ENCODE measurements around the gene C1QB. TPM values are rescaled to one million over a fixed set of nuclear protein-coding genes. Genes with fewer than 3 reads are reported as not detected.

C1QB gene
- total and polyA plus RNA-seq, 9 of the 15 experiments (the other 6 are each of a cell fraction or from before 2014, with no cell fraction given), result 0.55 TPM; not detected in 8

DNA sequence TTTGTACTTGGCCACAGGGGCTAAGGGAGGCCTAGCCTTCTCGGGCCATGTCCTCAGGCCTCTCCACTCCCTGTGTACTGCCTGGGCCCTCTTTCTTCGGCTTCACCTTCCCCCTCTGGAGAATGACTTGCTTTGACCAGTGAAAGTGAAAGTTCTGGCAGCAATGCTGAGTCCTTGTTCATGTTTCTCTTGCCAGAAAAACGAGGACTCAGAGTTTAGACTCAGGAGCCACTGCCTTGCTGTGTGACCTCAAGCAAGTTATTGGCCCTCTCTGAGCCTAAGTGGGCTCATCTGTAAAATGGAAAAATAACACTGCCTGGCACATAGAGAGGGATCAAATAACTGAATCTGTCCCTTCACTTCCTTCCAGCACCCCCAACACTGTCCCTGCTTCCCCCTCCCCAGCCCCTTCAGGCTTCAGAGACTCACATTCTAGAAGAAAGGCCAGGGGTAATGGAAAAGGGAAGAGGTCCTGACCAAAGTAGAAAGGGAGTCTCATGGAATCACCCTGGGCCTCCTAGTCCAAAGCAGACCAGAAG, 15.1 kb upstream of the C1QB start:
- WGBS (ENCODE audit: insufficient coverage, low coverage, missing lambda C conversion rate), result 5% methylated on average over 3 of the region's 3 CpGs
- Histone ChIP-seq H3K27me3 (ENCODE audit: control insufficient read depth in 2 of 2, insufficient read depth in 2 of 2, low read length in 2 of 2) (peaks cover 4 to 36% of the 10 kb centered on the region in 2 experiments; a peak in 3 of 5 replicates), H2AFZ (ENCODE audit: low read depth, low read length) (no peak overlapping the region), H3K27ac (ENCODE audit: extremely low read depth, low read depth, low read length) (no peak overlapping the region), H3K9ac (ENCODE audit: insufficient read depth in 1 of 2, low read depth in 2 of 2, low read length in 2 of 2) (no peak overlapping the region), H3K79me2 (ENCODE audit: control insufficient read depth, insufficient read depth, low read length) (no peaks in the 10 kb centered on the region), H3K4me1 (replicated peaks in 1 of 2; ENCODE audit: control insufficient read depth in 2 of 2, insufficient read depth in 2 of 2, low read length in 2 of 2) (peaks cover 0 to 10% of the 10 kb centered on the region in 2 experiments; a peak in 3 of 5 replicates), H3K4me3 (no peak overlapping the region), H4K20me1 (replicated peaks; ENCODE audit: control insufficient read depth, insufficient read depth, low read length) (peaks cover 28% of the 10 kb centered on the region), H3K9me1 (ENCODE audit: control insufficient read depth, insufficient read depth, low read length) (no peaks in the 10 kb centered on the region), H3K9me3 (replicated peaks; ENCODE audit: control insufficient read depth, insufficient read depth, low read depth, low read length) (no peaks in the 10 kb centered on the region), H3K36me3 (ENCODE audit: control insufficient read depth, insufficient read depth, low read length) (no peaks in the 10 kb centered on the region), H3K4me2 (ENCODE audit: insufficient read depth, low read length) (no peak overlapping the region)
- no TSS peak for BruUV-seq (replicated peaks)
- ChIA-PET POLR2A (no interaction called here), CTCF (ENCODE audit: low intra/inter-chr PET ratio) (no interaction called here)
- FAIRE-seq (no peak), DNase-seq (ENCODE audit: extremely low read depth in 1 of 4, low spot score in 3 of 4) (no peak), ATAC-seq (no peak)
- intact Hi-C loops (cut with micrococcal nuclease) (no loop called here), in situ Hi-C loops (cut with MboI) (no loop called here)
- no peak for TF ChIP-seq TBL1XR1 (IDR thresholded peaks at IDR 0.05; ENCODE audit: low read length in 2 of 2)
- TF ChIP-seq, protein P1, sequence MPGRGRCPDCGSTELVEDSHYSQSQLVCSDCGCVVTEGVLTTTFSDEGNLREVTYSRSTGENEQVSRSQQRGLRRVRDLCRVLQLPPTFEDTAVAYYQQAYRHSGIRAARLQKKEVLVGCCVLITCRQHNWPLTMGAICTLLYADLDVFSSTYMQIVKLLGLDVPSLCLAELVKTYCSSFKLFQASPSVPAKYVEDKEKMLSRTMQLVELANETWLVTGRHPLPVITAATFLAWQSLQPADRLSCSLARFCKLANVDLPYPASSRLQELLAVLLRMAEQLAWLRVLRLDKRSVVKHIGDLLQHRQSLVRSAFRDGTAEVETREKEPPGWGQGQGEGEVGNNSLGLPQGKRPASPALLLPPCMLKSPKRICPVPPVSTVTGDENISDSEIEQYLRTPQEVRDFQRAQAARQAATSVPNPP (IDR thresholded peaks at IDR 0.05; ENCODE audit: borderline replicate concordance, insufficient read depth, insufficient read length), result no peak
- TF ChIP-seq SMARCB1 (IDR thresholded peaks at IDR 0.05; ENCODE audit: insufficient read length, low read depth), result no peak
- TF ChIP-seq, protein P2, sequence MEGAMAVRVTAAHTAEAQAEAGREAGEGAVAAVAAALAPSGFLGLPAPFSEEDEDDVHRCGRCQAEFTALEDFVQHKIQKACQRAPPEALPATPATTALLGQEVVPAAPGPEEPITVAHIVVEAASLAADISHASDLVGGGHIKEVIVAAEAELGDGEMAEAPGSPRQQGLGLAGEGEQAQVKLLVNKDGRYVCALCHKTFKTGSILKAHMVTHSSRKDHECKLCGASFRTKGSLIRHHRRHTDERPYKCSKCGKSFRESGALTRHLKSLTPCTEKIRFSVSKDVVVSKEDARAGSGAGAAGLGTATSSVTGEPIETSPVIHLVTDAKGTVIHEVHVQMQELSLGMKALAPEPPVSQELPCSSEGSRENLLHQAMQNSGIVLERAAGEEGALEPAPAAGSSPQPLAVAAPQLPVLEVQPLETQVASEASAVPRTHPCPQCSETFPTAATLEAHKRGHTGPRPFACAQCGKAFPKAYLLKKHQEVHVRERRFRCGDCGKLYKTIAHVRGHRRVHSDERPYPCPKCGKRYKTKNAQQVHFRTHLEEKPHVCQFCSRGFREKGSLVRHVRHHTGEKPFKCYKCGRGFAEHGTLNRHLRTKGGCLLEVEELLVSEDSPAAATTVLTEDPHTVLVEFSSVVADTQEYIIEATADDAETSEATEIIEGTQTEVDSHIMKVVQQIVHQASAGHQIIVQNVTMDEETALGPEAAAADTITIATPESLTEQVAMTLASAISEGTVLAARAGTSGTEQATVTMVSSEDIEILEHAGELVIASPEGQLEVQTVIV (CRISPR knock-in tag; IDR thresholded peaks at IDR 0.05; ENCODE audit: borderline replicate concordance), result no peak
- no peak for TF ChIP-seq ERF (CRISPR knock-in tag; IDR thresholded peaks at IDR 0.05)
- no peak for TF ChIP-seq POLR2G (IDR thresholded peaks at IDR 0.05; ENCODE audit: low read depth, low read length)
- TF ChIP-seq RBM25 (IDR thresholded peaks at IDR 0.05; ENCODE audit: low read depth, low read length, severe bottlenecking), result peak; percentile 64
- TF ChIP-seq, protein P3, sequence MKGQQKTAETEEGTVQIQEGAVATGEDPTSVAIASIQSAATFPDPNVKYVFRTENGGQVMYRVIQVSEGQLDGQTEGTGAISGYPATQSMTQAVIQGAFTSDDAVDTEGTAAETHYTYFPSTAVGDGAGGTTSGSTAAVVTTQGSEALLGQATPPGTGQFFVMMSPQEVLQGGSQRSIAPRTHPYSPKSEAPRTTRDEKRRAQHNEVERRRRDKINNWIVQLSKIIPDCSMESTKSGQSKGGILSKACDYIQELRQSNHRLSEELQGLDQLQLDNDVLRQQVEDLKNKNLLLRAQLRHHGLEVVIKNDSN (CRISPR knock-in tag; IDR thresholded peaks at IDR 0.05), result no peak
- TF ChIP-seq ZFP36 (IDR thresholded peaks at IDR 0.05; ENCODE audit: low read depth, low read length, partially characterized antibody), result peak; percentile 83
- TF ChIP-seq ZC3H8 (IDR thresholded peaks at IDR 0.05), result no peak
- TF ChIP-seq, protein P4, sequence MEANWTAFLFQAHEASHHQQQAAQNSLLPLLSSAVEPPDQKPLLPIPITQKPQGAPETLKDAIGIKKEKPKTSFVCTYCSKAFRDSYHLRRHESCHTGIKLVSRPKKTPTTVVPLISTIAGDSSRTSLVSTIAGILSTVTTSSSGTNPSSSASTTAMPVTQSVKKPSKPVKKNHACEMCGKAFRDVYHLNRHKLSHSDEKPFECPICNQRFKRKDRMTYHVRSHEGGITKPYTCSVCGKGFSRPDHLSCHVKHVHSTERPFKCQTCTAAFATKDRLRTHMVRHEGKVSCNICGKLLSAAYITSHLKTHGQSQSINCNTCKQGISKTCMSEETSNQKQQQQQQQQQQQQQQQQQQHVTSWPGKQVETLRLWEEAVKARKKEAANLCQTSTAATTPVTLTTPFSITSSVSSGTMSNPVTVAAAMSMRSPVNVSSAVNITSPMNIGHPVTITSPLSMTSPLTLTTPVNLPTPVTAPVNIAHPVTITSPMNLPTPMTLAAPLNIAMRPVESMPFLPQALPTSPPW (CRISPR knock-in tag; IDR thresholded peaks at IDR 0.05), result no peak
- TF ChIP-seq KDM1A (IDR thresholded peaks at IDR 0.05), result 0 out of 4 replicates have a peak, but pooled peaks of 1 of the 2 experiments have one; percentile 14
- no peak for TF ChIP-seq MAZ (CRISPR knock-in tag; conservative IDR thresholded peaks at IDR 0.05 in 1 of 2, IDR thresholded peaks at IDR 0.05 in 1 of 2)
- TF ChIP-seq SETDB1 (IDR thresholded peaks at IDR 0.05; ENCODE audit: low read length), result no peak
- no peak for TF ChIP-seq DIDO1 (tag; IDR thresholded peaks at IDR 0.05; ENCODE audit: low read depth)
- TF ChIP-seq NCOR1 (IDR thresholded peaks at IDR 0.05), result no peak
- TF ChIP-seq HMGN3 (IDR thresholded peaks at IDR 0.05; ENCODE audit: borderline replicate concordance, extremely low read depth, insufficient read length, low read depth, low read length), result no peak

All from K562 (cell line).